ENCODE data around the gene C1RL. TPM values are rescaled to one million over a fixed set of nuclear protein-coding genes. Genes with fewer than 3 reads are reported as not detected.

C1RL gene
- total RNA-seq, 1 experiment from 2014 or later, result 49.8 TPM

GRCh38 chr12:7081037-7081436 is 28.0 kb downstream of the C1RL start:
- Mint-ChIP-seq H3K36me3 (ENCODE audit: insufficient read depth, unreplicated experiment) (peaks cover 34% of the 10 kb centered on the region), H3K27ac (ENCODE audit: low read depth, unreplicated experiment) (peak overlapping the region; percentile 47), H3K4me3 (ENCODE audit: unreplicated experiment) (no peak overlapping the region), H3K4me1 (ENCODE audit: insufficient read depth, unreplicated experiment) (peaks cover 20% of the 10 kb centered on the region), H3K9me3 (ENCODE audit: unreplicated experiment) (peaks cover 11% of the 10 kb centered on the region), H3K27me3 (ENCODE audit: insufficient read depth, unreplicated experiment) (no peaks in the 10 kb centered on the region)
- TF ChIP-seq CTCF (IDR thresholded peaks at IDR 0.05; ENCODE audit: unreplicated experiment), result no peak
- intact Hi-C loops (cut with micrococcal nuclease), result no loop called here
- ChIA-PET CTCF (interaction anchor here (0.6 to 2.8 kb wide), 6 partner anchors 10 to 108 kb away, joined by 3 to 24 read pairs (median 6); partner anchors contain the start of genes C1R, C1S and PEX5), POLR2A (interaction anchor here (0.8 to 4.0 kb wide), 6 partner anchors 15 to 63 kb away, joined by 3 to 33 read pairs (median 4); partner anchors contain the start of genes C1RL, C1S and LPCAT3)
- DNase-seq (ENCODE audit: unreplicated experiment), result no peak
- no TSS peak for BruUV-seq (replicated peaks)

- CTCF ChIA-PET, result interaction anchor here (0.7 to 2.8 kb wide), 10 partner anchors 8 to 154 kb away, joined by 3 to 24 read pairs (median 6); partner anchors contain the start of genes C1R and C1S
Measured at GRCh38 chr12:7079826-7080125, 29.2 kb downstream of the C1RL start.

GRCh38 chr12:7078163-7078562 is 30.9 kb downstream of the C1RL start:
- intact Hi-C loops (cut with micrococcal nuclease), result no loop called here
- no peak overlapping the region for H3K4me3 Mint-ChIP-seq (ENCODE audit: unreplicated experiment)
- ChIA-PET CTCF (interaction anchor here (0.7 to 3.0 kb wide), 5 partner anchors 10 to 35 kb away, joined by 3 to 9 read pairs (median 6); no protein-coding TSS in a partner anchor), POLR2A (interaction anchor here (0.7 to 4.0 kb wide), 7 partner anchors 10 to 134 kb away, joined by 3 to 33 read pairs (median 4); partner anchors contain the start of genes C12orf57, C1RL, LPCAT3 and RNU7-1)
- BruUV-seq (replicated peaks), result no TSS peak
- no peak for TF ChIP-seq CTCF (IDR thresholded peaks at IDR 0.05; ENCODE audit: unreplicated experiment)
- no peak for DNase-seq (ENCODE audit: unreplicated experiment)
- H3K27ac Mint-ChIP-seq (ENCODE audit: low read depth, unreplicated experiment), result no peak overlapping the region
- H3K4me1 Mint-ChIP-seq (ENCODE audit: insufficient read depth, unreplicated experiment), result peaks cover 24% of the 10 kb centered on the region
- H3K27me3 Mint-ChIP-seq (ENCODE audit: insufficient read depth, unreplicated experiment), result no peaks in the 10 kb centered on the region
- peaks cover 31% of the 10 kb centered on the region for H3K36me3 Mint-ChIP-seq (ENCODE audit: insufficient read depth, unreplicated experiment)
- peaks cover 6% of the 10 kb centered on the region for H3K9me3 Mint-ChIP-seq (ENCODE audit: unreplicated experiment)

More at GRCh38 chr12:7079826-7080125, 29.2 kb downstream of the C1RL start:
- POLR2A ChIA-PET, result interaction anchor here (0.8 to 4.0 kb wide), 17 partner anchors 9 to 155 kb away, joined by 3 to 33 read pairs (median 6); partner anchors contain the start of genes C12orf57, C1R, C1RL and C1S
- intact Hi-C loops (cut with micrococcal nuclease), result loop anchor here (1.0 kb wide), 1 partner anchor 19 kb away; the partner anchor contains the start of gene C1S
- TF ChIP-seq CTCF (IDR thresholded peaks at IDR 0.05; ENCODE audit: unreplicated experiment), result no peak
- H3K4me3 Mint-ChIP-seq (ENCODE audit: unreplicated experiment), result peak overlapping the region; percentile 46
- H3K36me3 Mint-ChIP-seq (ENCODE audit: insufficient read depth, unreplicated experiment), result peaks cover 34% of the 10 kb centered on the region
- DNase-seq (ENCODE audit: unreplicated experiment), result peak; percentile 89
- peak overlapping the region; percentile 73 for H3K27ac Mint-ChIP-seq (ENCODE audit: low read depth, unreplicated experiment)
- BruUV-seq (replicated peaks), result no TSS peak
- peaks cover 26% of the 10 kb centered on the region for H3K4me1 Mint-ChIP-seq (ENCODE audit: insufficient read depth, unreplicated experiment)
- H3K9me3 Mint-ChIP-seq (ENCODE audit: unreplicated experiment), result peaks cover 11% of the 10 kb centered on the region
- no peaks in the 10 kb centered on the region for H3K27me3 Mint-ChIP-seq (ENCODE audit: insufficient read depth, unreplicated experiment)

- no peak overlapping the region for H3K27ac Mint-ChIP-seq (ENCODE audit: low read depth, unreplicated experiment)
- no peaks in the 10 kb centered on the region for H3K27me3 Mint-ChIP-seq (ENCODE audit: insufficient read depth, unreplicated experiment)
- ChIA-PET CTCF (interaction anchor here (0.6 to 3.0 kb wide), 8 partner anchors 8 to 731 kb away, joined by 3 to 16 read pairs (median 4); partner anchors contain the start of gene C1S), POLR2A (interaction anchor here (0.9 to 1.4 kb wide), 5 partner anchors 11 to 32 kb away, joined by 3 to 4 read pairs (median 3); partner anchors contain the start of genes C1R and C1S)
- no peak overlapping the region for H3K4me3 Mint-ChIP-seq (ENCODE audit: unreplicated experiment)
- DNase-seq (ENCODE audit: unreplicated experiment), result no peak
- H3K36me3 Mint-ChIP-seq (ENCODE audit: insufficient read depth, unreplicated experiment), result peaks cover 16% of the 10 kb centered on the region
- no TSS peak for BruUV-seq (replicated peaks)
- peaks cover 16% of the 10 kb centered on the region for H3K4me1 Mint-ChIP-seq (ENCODE audit: insufficient read depth, unreplicated experiment)
- TF ChIP-seq CTCF (IDR thresholded peaks at IDR 0.05; ENCODE audit: unreplicated experiment), result no peak
- H3K9me3 Mint-ChIP-seq (ENCODE audit: unreplicated experiment), result no peaks in the 10 kb centered on the region
- intact Hi-C loops (cut with micrococcal nuclease), result no loop called here
Measured at GRCh38 chr12:7076493-7076892, 32.5 kb downstream of the C1RL start.

All from MCF 10A (cell line).